Stimulated activated CD8-positive, alpha-beta memory T cell treated with anti-CD3 and anti-CD28 coated beads, Interleukin-4, amount 100 ng/mL, for 48 hours (primary cell): ENCODE measurements around the gene CITED2.

Experiments used
- DNase-seq: peaks from one replicate; pipeline ENCODE4 v3.0.0-alpha.2; 2020

Gene CITED2

GRCh38 chr6:139381216-139381865 is 6.9 kb upstream of the CITED2 start:
- no peak for DNase-seq

- DNase-seq: no peak
These were observed 6.2 kb upstream of the CITED2 start for GRCh38 chr6:139380611-139381010.

- no peak for DNase-seq
These were observed 5.7 kb upstream of the CITED2 start for GRCh38 chr6:139380168-139380567.

GRCh38 chr6:139378882-139379341 is 4.5 kb upstream of the CITED2 start:
- DNase-seq: peak; percentile 37

GRCh38 chr6:139378226-139378625 is 3.8 kb upstream of the CITED2 start:
- no peak for DNase-seq

GRCh38 chr6:139376604-139377218 is 2.3 kb upstream of the CITED2 start:
- no peak for DNase-seq

- DNase-seq: no peak
These were observed 1.5 kb upstream of the CITED2 start for GRCh38 chr6:139376017-139376330.

GRCh38 chr6:139375226-139376016 is 973 bp upstream of the CITED2 start:
- DNase-seq: peak; percentile 86

- DNase-seq: no peak
These were observed 506 bp downstream of the CITED2 start for GRCh38 chr6:139373928-139374356.

GRCh38 chr6:139373154-139373927 is 1.1 kb downstream of the CITED2 start:
- DNase-seq: peak; percentile 76

- no peak for DNase-seq
These were observed 1.9 kb downstream of the CITED2 start for GRCh38 chr6:139372326-139373153.

- DNase-seq: no peak
These were observed 2.8 kb downstream of the CITED2 start for GRCh38 chr6:139371421-139372203.

GRCh38 chr6:139370999-139371345 is 3.5 kb downstream of the CITED2 start:
- no peak for DNase-seq

GRCh38 chr6:139370283-139370998 is 4.0 kb downstream of the CITED2 start:
- DNase-seq: no peak

- no peak for DNase-seq
These were observed 4.7 kb downstream of the CITED2 start for GRCh38 chr6:139369568-139370282.

GRCh38 chr6:139369068-139369467 is 5.4 kb downstream of the CITED2 start:
- DNase-seq: no peak

- DNase-seq: no peak
These were observed 5.8 kb downstream of the CITED2 start for GRCh38 chr6:139368661-139369060.

GRCh38 chr6:139367810-139368351 is 6.6 kb downstream of the CITED2 start:
- no peak for DNase-seq

- DNase-seq: no peak
These were observed 9.5 kb downstream of the CITED2 start for GRCh38 chr6:139364982-139365379.
